Measurements from ENCODE around the gene LARGE1. TPM values are rescaled to one million over a fixed set of nuclear protein-coding genes. Genes with fewer than 3 reads are reported as not detected.

Gene LARGE1
- total RNA-seq, 1 donor from 2014 or later, result 2.4 TPM

- no peak for TF ChIP-seq CTCF (IDR thresholded peaks at IDR 0.05; ENCODE audit: insufficient read depth, low read length, severe bottlenecking)
- Histone ChIP-seq H3K36me3 (ENCODE audit: control insufficient read depth, insufficient read depth, low read length) (no peaks in the 10 kb centered on the region), H3K27me3 (ENCODE audit: control insufficient read depth, insufficient read depth, low read length) (no peaks in the 10 kb centered on the region), H3K4me3 (ENCODE audit: low read depth, low read length) (no peak overlapping the region)
- DNase-seq (ENCODE audit: low read depth) (no peak), FAIRE-seq (peak; percentile 94)
These were observed 354.7 kb downstream of the LARGE1 start for GRCh38 chr22:33565580-33565995.

- FAIRE-seq (no peak), DNase-seq (ENCODE audit: low read depth) (no peak)
- no peak overlapping the region for H3K4me3 ChIP-seq (ENCODE audit: low read depth, low read length)
- no peak for TF ChIP-seq CTCF (IDR thresholded peaks at IDR 0.05; ENCODE audit: insufficient read depth, low read length, severe bottlenecking)
- no peaks in the 10 kb centered on the region for H3K36me3 ChIP-seq (ENCODE audit: control insufficient read depth, insufficient read depth, low read length)
- no peaks in the 10 kb centered on the region for H3K27me3 ChIP-seq (ENCODE audit: control insufficient read depth, insufficient read depth, low read length)
These were observed 355.6 kb downstream of the LARGE1 start for GRCh38 chr22:33564683-33565082.

GRCh38 chr22:33563220-33563964 lies 356.9 kb downstream of the LARGE1 start:
- no peak for FAIRE-seq
- H3K36me3 ChIP-seq (ENCODE audit: control insufficient read depth, insufficient read depth, low read length), result no peaks in the 10 kb centered on the region
- no peaks in the 10 kb centered on the region for H3K27me3 ChIP-seq (ENCODE audit: control insufficient read depth, insufficient read depth, low read length)
- H3K4me3 ChIP-seq (ENCODE audit: low read depth, low read length), result no peak overlapping the region
- TF ChIP-seq CTCF (IDR thresholded peaks at IDR 0.05; ENCODE audit: insufficient read depth, low read length, severe bottlenecking), result no peak
- DNase-seq (ENCODE audit: low read depth), result no peak

GRCh38 chr22:33562501-33562900 lies 357.8 kb downstream of the LARGE1 start:
- no peak for FAIRE-seq
- no peak for DNase-seq (ENCODE audit: low read depth)
- no peak for TF ChIP-seq CTCF (IDR thresholded peaks at IDR 0.05; ENCODE audit: insufficient read depth, low read length, severe bottlenecking)
- no peaks in the 10 kb centered on the region for H3K27me3 ChIP-seq (ENCODE audit: control insufficient read depth, insufficient read depth, low read length)
- no peaks in the 10 kb centered on the region for H3K36me3 ChIP-seq (ENCODE audit: control insufficient read depth, insufficient read depth, low read length)
- H3K4me3 ChIP-seq (ENCODE audit: low read depth, low read length), result no peak overlapping the region

GRCh38 chr22:33561149-33561807 lies 359.0 kb downstream of the LARGE1 start:
- FAIRE-seq (peak; percentile 18), DNase-seq (ENCODE audit: low read depth) (no peak)
- H3K36me3 ChIP-seq (ENCODE audit: control insufficient read depth, insufficient read depth, low read length), result no peaks in the 10 kb centered on the region
- no peaks in the 10 kb centered on the region for H3K27me3 ChIP-seq (ENCODE audit: control insufficient read depth, insufficient read depth, low read length)
- TF ChIP-seq CTCF (IDR thresholded peaks at IDR 0.05; ENCODE audit: insufficient read depth, low read length, severe bottlenecking), result no peak
- H3K4me3 ChIP-seq (ENCODE audit: low read depth, low read length), result no peak overlapping the region
